ENCODE results near the gene SLBP. TPM values are rescaled to one million over a fixed set of nuclear protein-coding genes. Genes with fewer than 3 reads are reported as not detected.

SLBP gene
- total and polyA plus RNA-seq, 2 donors (not counting 1 experiment from before 2014, with no cell fraction given) = 19.4 to 31.8 TPM

DNA sequence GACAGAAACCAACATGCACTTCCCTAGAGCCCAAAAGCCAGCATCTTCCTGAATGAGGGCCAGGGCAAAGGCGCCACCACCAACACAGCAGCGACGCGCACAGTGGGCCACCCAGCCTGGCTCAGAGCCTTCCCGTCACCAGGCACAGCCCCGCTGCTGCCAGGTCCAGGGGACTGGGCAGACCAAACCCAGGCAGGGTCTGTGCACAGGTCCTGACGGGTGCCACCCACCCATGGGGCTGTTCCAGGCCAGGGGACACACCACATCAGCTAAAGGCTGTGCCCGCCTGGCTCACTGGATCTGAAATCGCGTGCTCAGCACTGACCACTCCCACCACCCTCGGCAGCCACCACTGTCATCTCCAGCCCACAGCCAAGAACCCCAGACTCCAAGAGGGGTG is 41.8 kb downstream of the SLBP start:
- Mint-ChIP-seq H3K4me1 (no peaks in the 10 kb centered on the region), H3K9me3 (ENCODE audit: insufficient read depth) (no peaks in the 10 kb centered on the region), H3K27ac (no peak overlapping the region), H3K27me3 (no peaks in the 10 kb centered on the region), H3K4me3 (no peak overlapping the region)
- DNase-seq = no peak
- Histone ChIP-seq H3K27ac (ENCODE audit: low read length in 2 of 2) (no peak overlapping the region), H2AFZ (ENCODE audit: insufficient read depth, low read depth, low read length, poor library complexity, severe bottlenecking) (no peak overlapping the region), H3K4me2 (replicated peaks; ENCODE audit: low read depth, low read length, poor library complexity, severe bottlenecking) (no peak overlapping the region), H3K4me1 (ENCODE audit: control insufficient read depth in 2 of 2, insufficient read depth in 2 of 2, low read length in 2 of 2) (no peaks in the 10 kb centered on the region), H3K27me3 (replicated peaks in 1 of 4; ENCODE audit: control extremely low read depth in 1 of 4, control insufficient read depth in 3 of 4, insufficient read depth in 4 of 4, low read length in 3 of 4) (no peaks in the 10 kb centered on the region), H3K79me2 (ENCODE audit: control insufficient read depth, insufficient read depth, low read length) (no peaks in the 10 kb centered on the region), H4K20me1 (ENCODE audit: control insufficient read depth, insufficient read depth, low read length, poor library complexity, severe bottlenecking) (no peaks in the 10 kb centered on the region), H3K36me3 (replicated peaks in 1 of 2; ENCODE audit: control extremely low read depth in 1 of 2, control insufficient read depth in 1 of 2, extremely low read depth in 1 of 2, insufficient read depth in 2 of 2, low read length in 1 of 2) (no peaks in the 10 kb centered on the region), H3K9me3 (ENCODE audit: control extremely low read depth in 1 of 3, control insufficient read depth in 2 of 3, insufficient read depth in 1 of 3, low read length in 2 of 3) (peaks cover 0 to 4% (median 0%) of the 10 kb centered on the region in 3 donors), H3K9ac (ENCODE audit: low read length) (no peak overlapping the region), H3K4me3 (ENCODE audit: control extremely low read depth in 1 of 5, extremely low read depth in 1 of 5, insufficient read depth in 1 of 5, low read depth in 2 of 5, low read length in 4 of 5) (no peak overlapping the region)
- CTCF ChIA-PET = no interaction called here
- TF ChIP-seq, protein P1, sequence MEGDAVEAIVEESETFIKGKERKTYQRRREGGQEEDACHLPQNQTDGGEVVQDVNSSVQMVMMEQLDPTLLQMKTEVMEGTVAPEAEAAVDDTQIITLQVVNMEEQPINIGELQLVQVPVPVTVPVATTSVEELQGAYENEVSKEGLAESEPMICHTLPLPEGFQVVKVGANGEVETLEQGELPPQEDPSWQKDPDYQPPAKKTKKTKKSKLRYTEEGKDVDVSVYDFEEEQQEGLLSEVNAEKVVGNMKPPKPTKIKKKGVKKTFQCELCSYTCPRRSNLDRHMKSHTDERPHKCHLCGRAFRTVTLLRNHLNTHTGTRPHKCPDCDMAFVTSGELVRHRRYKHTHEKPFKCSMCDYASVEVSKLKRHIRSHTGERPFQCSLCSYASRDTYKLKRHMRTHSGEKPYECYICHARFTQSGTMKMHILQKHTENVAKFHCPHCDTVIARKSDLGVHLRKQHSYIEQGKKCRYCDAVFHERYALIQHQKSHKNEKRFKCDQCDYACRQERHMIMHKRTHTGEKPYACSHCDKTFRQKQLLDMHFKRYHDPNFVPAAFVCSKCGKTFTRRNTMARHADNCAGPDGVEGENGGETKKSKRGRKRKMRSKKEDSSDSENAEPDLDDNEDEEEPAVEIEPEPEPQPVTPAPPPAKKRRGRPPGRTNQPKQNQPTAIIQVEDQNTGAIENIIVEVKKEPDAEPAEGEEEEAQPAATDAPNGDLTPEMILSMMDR (IDR thresholded peaks at IDR 0.05) = no peak
- TF ChIP-seq EZH2 (IDR thresholded peaks at IDR 0.05; ENCODE audit: borderline replicate concordance, insufficient read depth, low read depth, low read length, poor library complexity, severe bottlenecking) = no peak
- no peak for ATAC-seq (ENCODE audit: low read depth)
- whole genome bisulfite sequencing (ENCODE audit: insufficient coverage) = 96% methylated on average over 11 of the region's 11 CpGs
- intact Hi-C loops (cut with micrococcal nuclease) = no loop called here
- POLR2A ChIA-PET = no interaction called here

DNA sequence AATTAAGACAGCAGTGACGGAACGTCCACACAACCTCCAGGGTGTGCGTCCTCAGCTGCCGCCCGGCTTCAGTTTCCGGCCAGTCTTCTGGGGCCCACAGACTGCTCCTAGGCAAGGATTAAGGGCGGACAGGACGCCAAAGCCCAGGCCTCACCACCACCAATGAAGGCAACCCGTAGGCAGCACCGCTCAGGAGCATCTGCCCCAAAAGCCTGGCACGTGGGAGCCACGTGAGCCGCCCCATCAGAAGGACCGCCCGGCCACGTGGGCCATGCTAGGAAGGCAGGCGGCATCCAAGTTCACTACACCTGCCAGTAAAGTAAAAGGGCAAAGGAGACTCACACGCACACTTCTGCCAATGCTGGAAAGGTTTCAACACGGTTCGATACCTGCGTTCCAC is 42.3 kb downstream of the SLBP start:
- Mint-ChIP-seq H3K4me1 (no peaks in the 10 kb centered on the region), H3K4me3 (no peak overlapping the region), H3K27me3 (no peaks in the 10 kb centered on the region), H3K9me3 (ENCODE audit: insufficient read depth) (no peaks in the 10 kb centered on the region), H3K27ac (no peak overlapping the region)
- TF ChIP-seq, protein P1 (IDR thresholded peaks at IDR 0.05) = no peak
- no peak for TF ChIP-seq EZH2 (IDR thresholded peaks at IDR 0.05; ENCODE audit: borderline replicate concordance, insufficient read depth, low read depth, low read length, poor library complexity, severe bottlenecking)
- Histone ChIP-seq H4K20me1 (ENCODE audit: control insufficient read depth, insufficient read depth, low read length, poor library complexity, severe bottlenecking) (no peaks in the 10 kb centered on the region), H2AFZ (ENCODE audit: insufficient read depth, low read depth, low read length, poor library complexity, severe bottlenecking) (no peak overlapping the region), H3K27ac (ENCODE audit: low read length in 2 of 2) (no peak overlapping the region), H3K9ac (ENCODE audit: low read length) (no peak overlapping the region), H3K27me3 (replicated peaks in 1 of 4; ENCODE audit: control extremely low read depth in 1 of 4, control insufficient read depth in 3 of 4, insufficient read depth in 4 of 4, low read length in 3 of 4) (no peaks in the 10 kb centered on the region), H3K4me3 (ENCODE audit: control extremely low read depth in 1 of 5, extremely low read depth in 1 of 5, insufficient read depth in 1 of 5, low read depth in 2 of 5, low read length in 4 of 5) (no peak overlapping the region), H3K9me3 (ENCODE audit: control extremely low read depth in 1 of 3, control insufficient read depth in 2 of 3, insufficient read depth in 1 of 3, low read length in 2 of 3) (peaks cover 0 to 4% (median 0%) of the 10 kb centered on the region in 3 donors), H3K36me3 (replicated peaks in 1 of 2; ENCODE audit: control extremely low read depth in 1 of 2, control insufficient read depth in 1 of 2, extremely low read depth in 1 of 2, insufficient read depth in 2 of 2, low read length in 1 of 2) (no peaks in the 10 kb centered on the region), H3K4me2 (replicated peaks; ENCODE audit: low read depth, low read length, poor library complexity, severe bottlenecking) (no peak overlapping the region), H3K79me2 (ENCODE audit: control insufficient read depth, insufficient read depth, low read length) (no peaks in the 10 kb centered on the region), H3K4me1 (ENCODE audit: control insufficient read depth in 2 of 2, insufficient read depth in 2 of 2, low read length in 2 of 2) (no peaks in the 10 kb centered on the region)
- CTCF ChIA-PET = no interaction called here
- POLR2A ChIA-PET = no interaction called here
- no peak for DNase-seq
- intact Hi-C loops (cut with micrococcal nuclease) = no loop called here
- no peak for ATAC-seq (ENCODE audit: low read depth)
- WGBS (ENCODE audit: insufficient coverage) = 94% methylated on average over 21 of the region's 21 CpGs

Measured in B cell (primary cell).